IPS-NIHi7 (cell line): ENCODE measurements around the gene PLD1.
A peak's percentile ranks its signal among the peaks of the same experiment; 100 is the strongest.

Source experiments
- DNase-seq: peaks from one replicate; pipeline ENCODE4 v3.0.0; 2012; ENCODE audit warnings: mixed read lengths; ENCODE audit errors: extremely low spot score

The PLD1 gene

GRCh38 chr3:171797873-171798272 is 12.4 kb downstream of the PLD1 start:
- no peak for DNase-seq

GRCh38 chr3:171797265-171797679 is 13.0 kb downstream of the PLD1 start:
- DNase-seq = no peak

- DNase-seq = no peak
Observed at GRCh38 chr3:171796625-171797264, 13.5 kb downstream of the PLD1 start.

GRCh38 chr3:171792531-171792930 is 17.8 kb downstream of the PLD1 start:
- no peak for DNase-seq

- DNase-seq = peak; percentile 27
Observed at GRCh38 chr3:171791692-171792076, 18.6 kb downstream of the PLD1 start.

DNA sequence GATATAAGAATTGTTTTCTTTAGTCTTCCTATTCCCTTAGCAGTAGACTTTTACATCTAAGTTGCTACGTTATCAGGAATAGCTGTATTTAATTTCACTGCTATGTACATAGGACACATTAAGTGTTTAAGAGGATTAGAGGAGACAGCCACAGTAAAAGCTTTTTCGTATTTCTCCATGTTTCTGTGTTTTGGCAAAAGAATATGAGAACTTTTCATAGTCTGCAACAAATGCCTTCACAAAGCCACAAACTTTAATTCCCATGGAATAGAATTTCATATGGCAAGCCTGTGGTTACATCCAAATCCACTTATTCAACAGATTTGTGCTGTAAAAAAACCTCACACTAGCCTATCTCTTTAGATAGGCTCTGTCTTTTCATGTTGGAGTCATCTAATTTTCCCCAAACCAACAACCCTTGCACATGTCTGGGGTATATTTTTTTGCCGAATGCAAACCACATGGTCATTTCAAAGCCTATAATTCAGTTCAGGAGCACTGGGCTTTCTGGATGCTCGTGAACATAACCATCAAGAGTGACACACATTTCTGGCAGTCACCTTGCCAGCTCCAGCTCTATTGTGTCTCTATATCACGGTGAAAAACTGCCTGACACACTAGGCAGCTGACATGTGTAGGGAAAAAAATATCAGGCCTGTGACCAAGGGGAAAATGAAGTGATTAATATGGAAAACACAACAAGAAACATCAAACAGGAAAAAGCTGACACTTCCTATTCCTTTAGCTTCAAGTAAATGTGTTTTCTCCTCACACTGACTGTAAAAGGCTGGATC is 19.2 kb downstream of the PLD1 start:
- DNase-seq = no peak

DNA sequence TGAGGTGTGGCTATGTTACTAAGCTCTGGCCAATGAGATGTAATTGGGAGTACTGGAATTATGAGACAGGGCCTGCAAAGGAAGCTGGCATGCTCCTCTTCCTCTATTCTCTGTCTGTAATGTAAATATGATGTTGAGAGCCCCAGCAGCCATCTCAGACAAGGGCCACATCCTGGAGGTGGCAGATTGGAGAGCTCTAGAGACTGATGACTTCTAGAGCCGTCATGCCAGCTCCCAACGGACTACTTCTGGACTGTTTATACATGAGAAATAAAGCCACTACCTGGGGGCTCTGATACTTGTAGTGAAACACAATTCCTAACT is 19.7 kb downstream of the PLD1 start:
- no peak for DNase-seq

DNA sequence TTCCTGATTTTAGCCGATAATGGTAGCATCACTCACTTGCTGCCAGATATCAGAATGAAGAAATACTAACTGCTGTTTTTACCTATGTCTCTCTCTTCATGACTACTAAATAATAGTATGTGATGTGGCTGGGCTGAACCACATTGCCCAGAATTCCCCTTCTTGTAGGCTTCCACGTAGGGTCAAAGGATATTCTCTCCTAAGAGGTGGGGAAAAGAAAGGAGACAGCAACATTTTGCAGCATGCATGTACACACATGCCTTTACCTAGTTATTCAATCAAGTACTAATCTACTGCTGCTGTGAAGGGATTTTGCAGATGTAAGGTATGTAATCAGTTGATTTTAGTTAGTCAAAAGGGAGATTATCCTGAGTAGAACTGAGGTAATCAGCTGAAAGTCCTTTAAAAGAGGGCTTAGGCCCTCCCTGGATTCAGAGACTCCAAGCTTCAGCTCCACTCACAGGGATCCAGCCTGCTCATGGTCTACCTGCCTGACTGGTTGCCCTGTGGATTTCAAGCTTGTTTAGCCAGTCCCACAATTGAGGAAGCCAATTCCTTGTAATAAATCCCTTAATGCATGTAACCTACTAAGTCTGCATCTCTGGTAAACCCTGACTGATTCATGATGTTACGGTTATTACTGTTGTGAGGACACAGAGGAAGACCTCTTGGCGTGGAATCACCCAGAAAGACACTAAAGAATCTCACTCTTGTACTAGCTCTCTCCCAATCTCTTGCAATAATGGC is 20.4 kb downstream of the PLD1 start:
- no peak for DNase-seq

DNA sequence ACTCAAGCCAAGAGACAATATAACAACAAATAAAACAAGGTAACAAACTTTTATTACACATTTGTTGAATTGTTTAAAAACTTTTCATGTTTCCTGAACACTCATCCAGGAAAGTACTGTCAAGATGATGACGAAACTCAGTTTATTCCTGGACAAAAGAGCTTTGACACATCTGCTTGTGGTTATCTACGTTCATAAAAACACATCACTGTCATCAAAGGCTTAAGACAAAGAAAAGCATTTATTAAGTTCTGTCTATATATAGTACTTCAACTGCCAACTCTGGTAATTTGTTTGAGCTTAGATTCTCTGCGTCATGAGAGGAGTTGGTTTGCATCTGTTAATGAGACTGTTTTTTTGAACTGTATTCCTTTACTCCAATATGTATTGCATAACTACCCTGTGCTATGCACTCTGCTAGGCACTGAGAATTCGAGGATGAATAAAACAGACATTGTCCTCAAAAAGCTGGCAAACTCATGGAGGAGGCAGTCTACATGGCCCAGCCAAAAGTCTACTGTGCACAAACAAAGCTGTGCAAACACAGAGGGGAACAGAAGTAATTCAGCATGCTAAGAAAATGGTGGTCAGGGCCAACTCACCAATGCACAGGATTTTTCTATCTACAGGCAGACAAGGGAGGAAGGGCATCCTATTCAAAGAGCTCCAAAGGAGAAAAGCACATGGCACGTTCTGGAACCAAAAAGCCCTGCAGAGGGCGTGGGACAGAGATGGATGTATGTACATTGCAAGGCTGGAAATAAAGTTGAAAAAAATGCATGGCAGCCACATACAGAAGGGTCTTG is 21.5 kb downstream of the PLD1 start:
- DNase-seq = no peak

DNA sequence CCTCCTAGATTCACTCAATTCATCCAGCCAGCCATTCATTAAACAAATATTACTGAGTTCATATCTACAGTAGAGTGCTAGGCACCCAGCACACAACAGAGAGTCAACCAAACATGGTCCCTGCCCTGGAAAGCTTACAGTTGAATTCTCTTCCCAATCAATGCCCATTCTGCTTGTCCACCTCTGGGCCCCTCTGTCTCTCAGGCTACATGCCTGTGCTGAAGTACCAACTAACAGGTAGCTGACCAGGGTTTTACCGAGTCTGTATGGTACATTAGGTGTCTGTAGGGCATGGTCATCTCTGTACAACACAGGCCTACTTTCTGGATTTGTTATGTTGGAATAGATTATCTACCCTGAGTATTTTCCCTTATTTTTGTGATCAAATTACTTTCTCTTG is 23.3 kb downstream of the PLD1 start:
- DNase-seq = no peak

DNA sequence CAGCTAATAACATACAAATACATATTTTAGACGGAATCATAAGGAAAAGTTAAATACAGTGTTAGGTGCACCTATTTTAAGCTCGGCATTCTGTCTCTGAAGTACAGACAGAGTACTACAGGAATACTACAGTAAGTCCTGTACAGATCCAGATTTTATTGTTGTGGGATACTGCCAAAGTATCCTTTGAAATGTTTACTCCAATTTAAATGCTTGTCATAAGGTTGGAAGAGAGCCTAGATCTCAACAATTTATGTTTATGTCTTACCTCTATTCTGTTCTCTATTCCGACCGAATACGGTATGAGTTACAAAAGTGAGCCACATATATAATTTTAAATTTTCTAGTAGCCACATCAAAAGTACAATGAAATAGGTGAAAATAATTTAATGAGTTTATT is 25.3 kb downstream of the PLD1 start:
- DNase-seq = no peak

GRCh38 chr3:171784387-171784786 is 25.9 kb downstream of the PLD1 start:
- no peak for DNase-seq

- DNase-seq = no peak
Observed at GRCh38 chr3:171783626-171784025, 26.7 kb downstream of the PLD1 start.

GRCh38 chr3:171783086-171783485 is 27.2 kb downstream of the PLD1 start:
- no peak for DNase-seq

DNA sequence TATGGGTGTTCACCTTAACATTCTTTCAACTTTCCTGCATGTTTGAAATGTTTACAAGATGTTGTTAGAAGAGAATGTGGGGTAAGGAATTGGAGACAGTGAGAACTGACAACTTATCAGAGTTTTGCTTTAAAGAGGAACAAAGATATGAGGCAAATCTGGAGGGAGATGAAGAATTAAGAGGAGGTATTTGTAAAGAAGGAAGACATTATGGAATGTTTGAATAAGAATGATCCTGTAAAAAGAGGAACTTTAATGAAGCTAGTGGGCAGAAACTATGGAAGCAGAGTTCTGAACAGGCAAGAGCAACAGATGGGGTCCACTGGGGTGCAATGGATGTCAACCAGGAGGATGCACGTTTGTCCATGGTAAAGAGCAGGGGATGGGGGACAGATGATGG is 27.7 kb downstream of the PLD1 start:
- DNase-seq = no peak

DNA sequence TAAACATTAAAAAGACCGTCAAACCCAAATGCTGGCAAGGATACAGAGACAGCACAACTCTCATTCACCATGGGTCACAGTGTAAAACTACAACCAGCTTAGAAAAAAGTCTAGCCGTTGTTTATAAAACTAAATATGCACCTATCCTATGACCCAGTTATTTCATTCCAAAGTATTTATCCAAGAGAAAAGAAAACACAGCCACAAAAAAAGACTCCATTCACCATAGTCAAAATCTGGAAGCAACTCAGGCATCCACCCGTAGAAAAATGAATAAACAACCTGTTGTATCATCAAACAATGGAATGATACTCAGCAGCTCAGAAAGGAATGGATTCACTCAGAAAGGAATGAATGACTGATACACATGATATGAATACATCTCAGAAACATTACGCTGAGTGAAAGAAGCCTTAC is 28.6 kb downstream of the PLD1 start:
- DNase-seq = no peak

DNA sequence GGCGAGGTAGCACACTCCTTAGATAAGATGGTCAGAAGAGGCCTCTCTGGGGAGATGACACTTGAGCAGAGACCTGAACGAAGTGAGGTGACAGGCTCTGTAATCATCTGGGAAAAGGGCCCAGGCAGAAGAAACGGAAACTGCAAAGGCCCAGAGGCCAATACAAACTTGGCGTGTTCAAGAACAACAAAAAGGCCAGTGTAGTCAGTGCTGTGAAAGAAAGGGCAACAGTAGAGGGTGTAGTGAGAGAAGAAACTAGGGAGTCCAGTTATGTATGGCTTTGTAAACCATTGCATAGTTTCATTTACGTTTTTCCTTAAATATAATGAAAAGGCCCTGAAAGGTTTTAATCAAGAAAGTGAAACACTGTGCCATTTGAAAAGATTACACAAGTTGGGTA is 31.8 kb downstream of the PLD1 start:
- no peak for DNase-seq

- DNase-seq = no peak
Observed at GRCh38 chr3:171777596-171777995, 32.7 kb downstream of the PLD1 start.

- DNase-seq = peak; percentile 25
Observed at GRCh38 chr3:171776839-171777583, 33.3 kb downstream of the PLD1 start.

DNA sequence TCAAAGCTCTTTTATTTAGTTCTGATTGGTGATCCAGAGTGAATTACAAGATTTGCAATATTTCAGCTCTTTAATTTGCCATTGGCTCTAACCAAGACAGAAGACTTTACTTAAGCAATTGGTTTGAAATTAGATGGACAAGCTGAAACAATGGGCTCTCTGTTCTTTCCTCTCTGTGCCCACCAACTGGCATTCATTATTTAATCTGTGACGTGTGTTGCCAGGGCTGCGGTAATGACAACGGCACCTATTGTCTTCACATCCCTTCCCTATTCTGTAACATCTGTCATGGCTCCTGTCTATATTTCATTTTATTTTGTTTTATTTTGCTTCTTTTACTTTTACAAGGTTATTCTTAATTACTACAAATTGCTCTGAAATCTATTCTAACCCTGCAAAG is 33.9 kb downstream of the PLD1 start:
- no peak for DNase-seq

DNA sequence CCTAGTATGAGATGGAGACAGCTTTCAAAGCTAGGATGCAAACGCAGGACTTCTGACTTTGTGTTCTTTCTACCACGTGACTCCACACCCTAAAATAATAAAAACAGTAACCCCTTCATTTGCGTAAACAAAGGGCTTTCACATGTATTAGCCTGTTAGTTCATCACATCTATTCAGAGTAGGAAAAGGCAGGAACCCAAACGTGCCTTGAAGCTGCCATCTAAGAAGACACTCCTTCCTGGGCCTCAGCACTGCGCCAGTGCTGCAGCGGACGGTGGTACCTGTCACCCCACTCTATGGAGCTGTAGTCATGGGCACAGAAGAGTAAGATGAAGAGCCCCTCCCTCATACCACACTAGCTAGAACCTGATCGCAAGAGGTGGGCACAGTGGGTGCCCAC is 34.3 kb downstream of the PLD1 start:
- no peak for DNase-seq
